Stomach (tissue), 9 donors: ENCODE data around the gene USP35. TPM values are rescaled to one million over a fixed set of nuclear protein-coding genes. Genes with fewer than 3 reads are reported as not detected.

Experiments used
- DNase-seq, 2 donors: peaks; one replicate each; pipeline versions ENCODE4 v3.0.0 to v3.0.0-alpha.2; 2013 to 2019
- H3K27ac ChIP-seq, 5 donors: fragments of 200-600 bp in 4 of 5; sonication (generic) in 4 of 5; one replicate each; pipeline ENCODE4 v1.5.1; 2013 to 2019; ENCODE audit warnings: mild to moderate bottlenecking in 1 of 5, moderate library complexity in 1 of 5
- H3K27me3 ChIP-seq, 3 donors: fragments of 200-600 bp; sonication (generic); one replicate each; pipeline ENCODE4 v1.5.1; 2017 to 2019; ENCODE audit warnings: mixed run types in 1 of 3
- H3K36me3 ChIP-seq, 4 donors: fragments of 200-600 bp; sonication (generic); 1 replicate in 3 of 4; 2 replicates in 1 of 4; pipeline ENCODE4 v1.5.1; 2016 to 2019
- H3K4me1 ChIP-seq, 4 donors: fragments of 200-600 bp; sonication (generic); one replicate each; pipeline ENCODE4 v1.5.1; 2016 to 2019
- H3K4me3 ChIP-seq, 4 donors: fragments of 200-600 bp; sonication (generic) in 3 of 4; one replicate each; pipeline ENCODE4 v1.5.1; 2016 to 2019; ENCODE audit warnings: mild to moderate bottlenecking in 1 of 4
- H3K9me3 ChIP-seq, 4 donors: fragments of 200-600 bp; sonication (generic); one replicate each; pipeline ENCODE4 v1.5.1; 2016 to 2019
- CTCF ChIP-seq, 7 experiments: fragments of 450-650 bp in 4 of 7; fragments of 200-600 bp in 3 of 7; sonication (generic) in 3 of 7; IDR thresholded peaks; one replicate each; pipeline ENCODE4 v1.5.1; 2016 to 2019; ENCODE audit warnings: antibody characterized with exemption in 7 of 7, control low read depth in 2 of 7, mild to moderate bottlenecking in 1 of 7
- EP300 ChIP-seq: sonication (generic); formaldehyde crosslinking; IDR thresholded peaks from one replicate; pipeline ENCODE4 v1.6.1; 2017; ENCODE audit warnings: antibody characterized with exemption
- POLR2A ChIP-seq, 4 donors: fragments of 450-650 bp; IDR thresholded peaks; one replicate each; pipeline ENCODE4 v1.6.1; 2016; ENCODE audit warnings: antibody characterized with exemption in 4 of 4, control low read depth in 2 of 4, mild to moderate bottlenecking in 1 of 4, moderate library complexity in 1 of 4
- POLR2AphosphoS5 ChIP-seq, 3 donors: sonication (generic); formaldehyde crosslinking; IDR thresholded peaks; one replicate each; pipeline ENCODE4 v1.6.1; 2016; ENCODE audit warnings: antibody characterized with exemption in 3 of 3
- WGBS, 5 donors: extraction: QIAGEN DNeasy Blood & Tissue Kit in 3 of 5; methylation state at CpG; one replicate each; pipeline versions ENCODE4 v1.1.5 to v1.1.7; 2013 to 2018; 5-methylcytosine and 5-hydroxymethylcytosine counted together
- intact Hi-C: fragments of 100-400 bp; cut with DNase I; formaldehyde crosslinking; loops from one replicate; pipeline ENCODE4 v1.15.1; 2023; ENCODE audit warnings: low total_unique reads
- polyA plus RNA-seq, 3 donors: library from polyadenylated mRNA; stranded (reverse); fragments of 200-250 nt; gene quantifications; one replicate each; pipeline ENCODE4 v1.2.3, GENCODE V29; 2013
- total RNA-seq, 5 donors: library from RNA; depleted of rRNA; stranded (reverse); fragments of >200 nt; gene quantifications; one replicate each; pipeline versions ENCODE4 v1.1.0 to v1.2.3, GENCODE V29; 2014 to 2016
- donor health status: healthy with polysubstance abuse.
- donor health status: Bipolar disorder and iron deficiency.
- donor health status: healthy.

The USP35 gene
- total and polyA plus RNA-seq, 8 donors = 0.61 to 68.4 (median 4.9) TPM

- peak in 1 of 2 donors; percentile 60 for DNase-seq
- Histone ChIP-seq H3K9me3 (no peaks in the 10 kb centered on the region), H3K4me3 (no peak overlapping the region), H3K36me3 (peaks cover 0 to 37% (median 36%) of the 10 kb centered on the region in 4 donors), H3K4me1 (peaks cover under 1 to 19% (median 11%) of the 10 kb centered on the region in 4 donors), H3K27me3 (no peaks in the 10 kb centered on the region), H3K27ac (no peak overlapping the region)
- TF ChIP-seq EP300 (no peak), POLR2AphosphoS5 (IDR thresholded peaks at IDR 0.05) (no peak), POLR2A (IDR thresholded peaks at IDR 0.05) (no peak), CTCF (IDR thresholded peaks at IDR 0.05) (no peak)
- WGBS, 5 donors = 13 to 39% (median 21%) methylated on average over 1 of the region's 1 CpG
- intact Hi-C loops = no loop called here
These were observed 62.5 kb downstream of the USP35 start for GRCh38 chr11:78251083-78251775.

GRCh38 chr11:78253797-78254196 is 65.1 kb downstream of the USP35 start:
- DNase-seq = no peak
- Histone ChIP-seq H3K27me3 (no peaks in the 10 kb centered on the region), H3K9me3 (no peaks in the 10 kb centered on the region), H3K4me1 (peaks cover 8 to 32% (median 25%) of the 10 kb centered on the region in 4 donors), H3K4me3 (no peak overlapping the region), H3K27ac (no peak overlapping the region), H3K36me3 (peaks cover 0 to 16% (median 15%) of the 10 kb centered on the region in 4 donors)
- 92 to 99% (median 93%) methylated on average over 4 of the region's 4 CpGs for WGBS, 5 donors
- intact Hi-C loops = no loop called here
- TF ChIP-seq POLR2A (IDR thresholded peaks at IDR 0.05) = no peak
- no peak for TF ChIP-seq EP300
- TF ChIP-seq POLR2AphosphoS5 (IDR thresholded peaks at IDR 0.05) = no peak
- TF ChIP-seq CTCF (IDR thresholded peaks at IDR 0.05) = no peak

- Histone ChIP-seq H3K27me3 (no peaks in the 10 kb centered on the region), H3K9me3 (no peaks in the 10 kb centered on the region), H3K36me3 (peaks cover 0 to 11% (median 10%) of the 10 kb centered on the region in 4 donors), H3K27ac (no peak overlapping the region), H3K4me1 (peaks cover 8 to 32% (median 25%) of the 10 kb centered on the region in 4 donors), H3K4me3 (no peak overlapping the region)
- intact Hi-C loops = no loop called here
- TF ChIP-seq POLR2A (IDR thresholded peaks at IDR 0.05) (no peak), EP300 (no peak), CTCF (IDR thresholded peaks at IDR 0.05) (no peak), POLR2AphosphoS5 (IDR thresholded peaks at IDR 0.05) (no peak)
- 82 to 96% (median 89%) methylated on average over 4 of the region's 4 CpGs for WGBS, 5 donors
- no peak for DNase-seq
These were observed 65.5 kb downstream of the USP35 start for GRCh38 chr11:78254268-78254667.

- peaks cover 8 to 28% (median 23%) of the 10 kb centered on the region in 4 donors for H3K4me1 ChIP-seq
- no peak overlapping the region for H3K4me3 ChIP-seq
- DNase-seq = no peak
- 85 to 94% (median 91%) methylated on average over 2 of the region's 2 CpGs for WGBS, 5 donors
- no peaks in the 10 kb centered on the region for H3K36me3 ChIP-seq
- peak overlapping the region in 1 of 5 donors; percentile 70 for H3K27ac ChIP-seq
- H3K9me3 ChIP-seq = no peaks in the 10 kb centered on the region
- no peaks in the 10 kb centered on the region for H3K27me3 ChIP-seq
- TF ChIP-seq POLR2AphosphoS5 (IDR thresholded peaks at IDR 0.05) (no peak), EP300 (no peak), CTCF (IDR thresholded peaks at IDR 0.05) (no peak), POLR2A (IDR thresholded peaks at IDR 0.05) (no peak)
- intact Hi-C loops = no loop called here
These were observed 67.2 kb downstream of the USP35 start for GRCh38 chr11:78255919-78256318.
